Loucy (cell line): Measurements from ENCODE around the gene PRR12.

Experiments
- H2AFZ ChIP-seq: fragments of 200-600 bp; sonication (generic); 2 replicates; pipeline ENCODE4 v1.6.0; 2016; ENCODE audit warnings: antibody characterized with exemption, mild to moderate bottlenecking, low read length, moderate library complexity
- H3F3A ChIP-seq: fragments of 200-600 bp; 2 replicates; pipeline ENCODE4 v1.6.0; 2016; ENCODE audit warnings: antibody characterized with exemption, low read depth, mild to moderate bottlenecking
- H3K27me3 ChIP-seq: fragments of 200-600 bp; sonication (generic); 2 replicates; pipeline ENCODE4 v1.6.1; 2014; ENCODE audit warnings: low read length, mild to moderate bottlenecking; ENCODE audit not compliant: insufficient read depth, poor library complexity, severe bottlenecking
- H3K36me3 ChIP-seq: fragments of 200-600 bp; sonication (generic); 2 replicates; pipeline ENCODE4 v1.6.1; 2016; ENCODE audit warnings: low read length; ENCODE audit not compliant: insufficient read depth
- H3K4me1 ChIP-seq: fragments of 200-600 bp; sonication (generic); 2 replicates; pipeline ENCODE4 v1.5.1; 2014; ENCODE audit warnings: low read length, mild to moderate bottlenecking; ENCODE audit not compliant: insufficient read depth, poor library complexity, severe bottlenecking
- H3K4me2 ChIP-seq: fragments of 200-600 bp; sonication (generic); 2 replicates; pipeline ENCODE4 v1.6.0; 2014; ENCODE audit warnings: antibody characterized with exemption, low read length, low read depth, mild to moderate bottlenecking; ENCODE audit not compliant: poor library complexity, severe bottlenecking
- H3K4me3 ChIP-seq: fragments of 200-600 bp; sonication (generic); 2 replicates; pipeline ENCODE4 v1.5.1; 2014; ENCODE audit warnings: low read length, mild to moderate bottlenecking, mixed read lengths; ENCODE audit not compliant: poor library complexity, severe bottlenecking
- H3K79me2 ChIP-seq: fragments of 200-600 bp; sonication (generic); 2 replicates; pipeline ENCODE4 v1.6.1; 2014; ENCODE audit warnings: low read length; ENCODE audit not compliant: insufficient read depth
- H3K9ac ChIP-seq: fragments of 200-600 bp; sonication (generic); 2 replicates; pipeline ENCODE4 v1.6.0; 2014; ENCODE audit warnings: mild to moderate bottlenecking, low read depth, low read length, moderate library complexity; ENCODE audit not compliant: poor library complexity, severe bottlenecking
- H3K9me2 ChIP-seq: fragments of 200-600 bp; sonication (generic); replicated peaks from 2 replicates; pipeline ENCODE4 v1.6.1; 2016; ENCODE audit warnings: low read depth, low read length, mixed read lengths
- H3K9me3 ChIP-seq: fragments of 200-600 bp; sonication (generic); 2 replicates; pipeline ENCODE4 v1.6.1; 2014; ENCODE audit warnings: mild to moderate bottlenecking, antibody characterized with exemption, low read length, low read depth; ENCODE audit not compliant: insufficient read depth
- H4K20me1 ChIP-seq: fragments of 200-600 bp; sonication (generic); 2 replicates; pipeline ENCODE4 v1.6.0; 2014; ENCODE audit warnings: antibody characterized with exemption, low read length, mild to moderate bottlenecking; ENCODE audit not compliant: insufficient read depth, poor library complexity, severe bottlenecking
- EZH2phosphoT487 ChIP-seq: fragments of 200-600 bp; IDR thresholded peaks from 2 replicates; pipeline ENCODE4 v1.6.1; 2018; ENCODE audit warnings: antibody characterized with exemption, mild to moderate bottlenecking, moderate library complexity, borderline replicate concordance
- TF ChIP-seq, protein P1 (sequence below): fragments of 200-600 bp; sonication (generic); conservative IDR thresholded peaks from 2 replicates; pipeline ENCODE4 v1.5.1; 2014; ENCODE audit warnings: mild to moderate bottlenecking, antibody characterized with exemption, low read length

The PRR12 gene

DNA sequence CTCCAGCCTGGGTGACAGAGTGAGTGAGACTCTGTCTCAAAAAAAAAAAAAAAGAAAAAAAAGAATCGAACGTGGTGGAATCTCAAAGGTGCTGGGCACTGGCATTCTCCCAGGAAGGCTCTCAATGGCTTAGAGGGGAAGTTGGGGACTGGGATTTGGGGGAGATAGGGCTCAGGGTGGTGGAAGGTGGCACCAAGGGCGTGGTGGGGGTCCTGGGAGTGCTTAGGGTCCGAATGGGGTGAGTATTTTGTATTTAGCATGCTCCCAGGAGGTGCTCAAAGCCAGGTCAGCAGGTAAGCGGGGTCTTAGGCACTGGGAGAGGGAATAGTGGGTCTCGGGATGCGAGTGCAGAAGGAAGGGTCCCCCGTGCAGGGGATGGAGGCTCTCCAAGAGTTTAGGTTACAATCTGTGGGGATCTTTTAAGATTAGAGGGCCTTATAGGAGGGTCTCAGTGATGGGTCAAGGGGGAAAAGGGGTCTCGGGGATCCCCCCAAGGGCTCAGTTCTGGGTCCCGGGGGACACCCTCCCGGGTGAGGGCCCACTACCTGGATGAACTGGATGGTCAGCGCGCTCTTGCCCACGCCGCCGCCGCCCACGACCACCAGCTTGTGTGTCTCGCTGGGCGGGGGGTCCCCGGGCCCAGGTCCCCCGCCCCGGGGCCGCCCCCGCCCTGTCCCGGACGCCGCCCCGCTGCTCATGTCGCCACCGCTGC, 48.6 kb downstream of the PRR12 start:
- Histone ChIP-seq H3K4me3 (peak overlapping the region; percentile 70), H3K9ac (peak overlapping the region; percentile 68), H3K4me2 (peak overlapping the region; percentile 81), H3K27me3 (no peaks in the 10 kb centered on the region), H4K20me1 (peaks cover 21% of the 10 kb centered on the region), H3K9me3 (no peaks in the 10 kb centered on the region), H3K79me2 (peaks cover 24% of the 10 kb centered on the region), H3K4me1 (peaks cover 32% of the 10 kb centered on the region), H3K9me2 (no peaks in the 10 kb centered on the region), H3K36me3 (no peaks in the 10 kb centered on the region), H3F3A (0 out of 2 replicates have a peak, but pooled peaks cover 3% of the 10 kb centered on the region), H2AFZ (peak overlapping the region; percentile 59; the same call in 1 of the 2 replicates)
- no peak for TF ChIP-seq EZH2phosphoT487
- TF ChIP-seq, protein P1, sequence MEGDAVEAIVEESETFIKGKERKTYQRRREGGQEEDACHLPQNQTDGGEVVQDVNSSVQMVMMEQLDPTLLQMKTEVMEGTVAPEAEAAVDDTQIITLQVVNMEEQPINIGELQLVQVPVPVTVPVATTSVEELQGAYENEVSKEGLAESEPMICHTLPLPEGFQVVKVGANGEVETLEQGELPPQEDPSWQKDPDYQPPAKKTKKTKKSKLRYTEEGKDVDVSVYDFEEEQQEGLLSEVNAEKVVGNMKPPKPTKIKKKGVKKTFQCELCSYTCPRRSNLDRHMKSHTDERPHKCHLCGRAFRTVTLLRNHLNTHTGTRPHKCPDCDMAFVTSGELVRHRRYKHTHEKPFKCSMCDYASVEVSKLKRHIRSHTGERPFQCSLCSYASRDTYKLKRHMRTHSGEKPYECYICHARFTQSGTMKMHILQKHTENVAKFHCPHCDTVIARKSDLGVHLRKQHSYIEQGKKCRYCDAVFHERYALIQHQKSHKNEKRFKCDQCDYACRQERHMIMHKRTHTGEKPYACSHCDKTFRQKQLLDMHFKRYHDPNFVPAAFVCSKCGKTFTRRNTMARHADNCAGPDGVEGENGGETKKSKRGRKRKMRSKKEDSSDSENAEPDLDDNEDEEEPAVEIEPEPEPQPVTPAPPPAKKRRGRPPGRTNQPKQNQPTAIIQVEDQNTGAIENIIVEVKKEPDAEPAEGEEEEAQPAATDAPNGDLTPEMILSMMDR: no peak

DNA sequence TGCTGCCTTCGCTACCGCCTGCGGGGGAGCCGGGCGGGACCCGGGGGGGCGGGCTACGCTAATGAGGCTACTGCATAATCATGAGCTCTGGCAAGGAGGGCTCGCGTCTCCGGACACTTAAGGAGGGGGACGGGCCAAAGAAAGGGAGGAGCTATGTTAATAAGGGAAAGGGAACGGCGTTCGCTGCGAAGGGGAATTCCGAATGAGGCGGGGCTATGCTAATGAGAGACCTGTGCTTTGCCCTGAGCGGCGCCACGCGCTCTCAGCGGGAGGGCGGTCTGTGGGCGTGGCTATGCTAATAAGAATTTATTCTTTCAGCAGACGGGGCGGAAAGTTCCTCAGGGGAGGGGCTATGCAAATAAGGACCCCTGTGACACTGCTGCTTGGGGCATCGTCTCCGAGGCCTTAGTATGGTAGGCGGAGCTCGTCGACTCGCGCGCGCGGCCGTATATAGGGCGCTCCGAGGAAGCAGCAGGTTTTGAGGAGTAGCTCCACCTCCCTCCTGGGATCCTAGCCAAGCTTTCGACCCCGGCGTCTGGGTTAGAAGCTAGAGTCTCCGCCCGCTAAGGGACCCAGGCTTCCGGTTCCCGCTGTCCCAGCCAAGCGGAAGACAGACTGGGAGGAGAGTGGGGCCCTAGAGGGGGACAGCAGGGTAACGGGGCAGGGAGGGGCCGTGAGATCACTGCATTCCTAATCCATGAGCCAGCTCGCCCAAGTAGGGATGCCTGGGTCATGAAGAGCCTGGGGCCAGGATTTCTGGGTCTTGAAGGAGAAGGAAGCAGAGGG, 49.3 kb downstream of the PRR12 start, which contains the start of gene RRAS:
TSS of gene RRAS (minus strand) at position 31 of the 786 bp plus-strand sequence. CDS start 45 bp downstream, outside the sequence.
- H3K4me3 ChIP-seq: peak within 1 kb of the TSS; percentile 79
- H3K36me3 ChIP-seq: no peaks in the 10 kb centered on the region
- no peak for TF ChIP-seq EZH2phosphoT487
- TF ChIP-seq, protein P1: no peak
- H4K20me1 ChIP-seq: peaks cover 21% of the 10 kb centered on the region
- H3K4me2 ChIP-seq: peak within 1 kb of the TSS; percentile 84
- H3K9me3 ChIP-seq: no peaks in the 10 kb centered on the region
- peaks cover 32% of the 10 kb centered on the region for H3K4me1 ChIP-seq
- H2AFZ ChIP-seq: peak within 1 kb of the TSS; percentile 59; the same call in 1 of the 2 replicates
- H3K27me3 ChIP-seq: no peaks in the 10 kb centered on the region
- H3K9me2 ChIP-seq: no peaks in the 10 kb centered on the region
- H3F3A ChIP-seq: 0 out of 2 replicates have a peak, but pooled peaks cover 3% of the 10 kb centered on the region
- H3K9ac ChIP-seq: peak within 1 kb of the TSS; percentile 90
- H3K79me2 ChIP-seq: peaks cover 32% of the 10 kb centered on the region

DNA sequence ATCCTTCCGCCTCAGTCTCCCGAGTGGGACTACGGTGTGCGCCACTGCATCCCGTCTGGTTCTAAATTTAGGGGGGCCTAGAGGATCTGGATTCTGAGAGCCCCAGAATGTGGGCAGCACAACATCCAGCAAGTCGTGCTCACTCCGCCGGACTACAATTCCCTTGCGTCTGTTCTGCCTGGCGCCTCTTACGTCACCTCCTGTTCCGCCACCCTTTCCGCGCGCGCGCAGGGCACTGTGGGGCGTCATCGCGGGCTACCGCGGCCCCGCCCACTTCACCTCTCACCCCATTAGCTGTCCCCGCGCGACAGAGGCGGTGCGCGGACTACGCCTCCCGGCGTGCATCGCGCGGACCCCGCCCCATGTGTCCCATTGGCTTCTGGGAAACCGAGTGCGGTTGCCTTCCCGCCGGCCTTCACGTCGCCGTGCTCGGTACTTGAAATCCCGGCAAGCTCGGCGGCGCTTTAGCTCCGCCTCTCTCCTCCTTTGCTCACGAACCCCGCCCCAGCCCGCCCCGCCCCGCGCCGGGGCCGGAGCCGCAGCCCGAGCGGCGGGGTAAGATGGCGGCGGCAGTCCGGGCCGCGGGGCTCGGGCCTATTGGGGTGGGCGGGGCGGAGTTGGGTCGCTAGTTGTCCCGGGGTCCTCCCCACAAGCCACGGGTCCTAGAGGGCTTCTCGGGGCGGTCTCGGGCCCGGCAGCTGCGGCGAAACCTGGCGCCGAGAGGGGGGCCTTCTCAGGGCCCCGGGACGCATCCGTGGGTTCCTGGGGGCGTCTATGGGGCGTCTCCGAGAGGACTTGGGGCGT, 50.9 kb downstream of the PRR12 start, which contains the start of gene SCAF1:
TSS of gene SCAF1 (plus strand) at position 522 of the 804 bp plus-strand sequence. CDS start 2,818 bp downstream, outside the sequence.
- H3K79me2 ChIP-seq: peaks cover 42% of the 10 kb centered on the region
- H3K4me3 ChIP-seq: peak within 1 kb of the TSS; percentile 89
- peak within 1 kb of the TSS; percentile 89 for H3K4me2 ChIP-seq
- no peak for TF ChIP-seq EZH2phosphoT487
- TF ChIP-seq, protein P1: no peak
- H3K4me1 ChIP-seq: peaks cover 32% of the 10 kb centered on the region
- peaks cover 21% of the 10 kb centered on the region for H4K20me1 ChIP-seq
- H3K9ac ChIP-seq: peak within 1 kb of the TSS; percentile 99
- peak within 1 kb of the TSS; percentile 73 for H2AFZ ChIP-seq
- H3K27me3 ChIP-seq: no peaks in the 10 kb centered on the region
- H3F3A ChIP-seq: 0 out of 2 replicates have a peak, but pooled peaks cover 3% of the 10 kb centered on the region
- no peaks in the 10 kb centered on the region for H3K9me3 ChIP-seq
- H3K9me2 ChIP-seq: no peaks in the 10 kb centered on the region
- H3K36me3 ChIP-seq: peaks cover 5% of the 10 kb centered on the region; the same call in 1 of the 2 replicates
